C4-2B (cell line): ENCODE results near the gene ANKRD12.

ENCODE experiments used
- CTCF ChIP-seq: fragments of 450-650 bp; conservative IDR thresholded peaks from 2 replicates; pipeline ENCODE4 v1.5.1; 2017; ENCODE audit warnings: mild to moderate bottlenecking
- ZFX ChIP-seq: fragments of 450-650 bp; IDR thresholded peaks from 2 replicates; pipeline ENCODE4 v1.6.1; 2017

GRCh38 chr18:9104244-9104901, 32.2 kb upstream of the ANKRD12 start:
- TF ChIP-seq CTCF, result no peak
- TF ChIP-seq ZFX, result no peak
